ENCODE measurements around the gene ROCK2. TPM values are rescaled to one million over a fixed set of nuclear protein-coding genes. Genes with fewer than 3 reads are reported as not detected.
"Not testable (repeated sequence)": the region's sequence is repeated elsewhere in the genome, so short reads cannot be mapped to it uniquely, and the experiment has no call there.

ROCK2 gene
- total RNA-seq, 1 donor from 2014 or later = 34.4 TPM

DNA sequence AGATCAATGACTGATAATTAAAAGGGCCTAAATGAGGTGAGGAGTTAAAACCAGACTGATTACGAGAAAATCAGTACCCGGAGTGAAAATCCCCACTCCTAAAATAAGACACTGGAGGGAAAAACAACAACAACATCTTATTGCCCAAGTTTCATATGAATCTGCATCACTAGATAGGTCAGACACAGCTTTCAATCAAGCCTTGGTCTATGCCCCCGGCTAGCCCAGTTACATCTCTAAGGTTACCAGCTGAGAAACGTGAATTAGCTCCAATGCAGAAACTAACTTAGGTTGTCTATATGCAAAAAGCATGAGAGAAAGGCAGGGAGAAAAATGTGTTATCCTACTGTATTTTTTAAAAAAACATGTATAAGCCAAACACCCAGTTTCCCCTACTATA is 53.7 kb downstream of the ROCK2 start:
- DNase-seq (ENCODE audit: missing footprints) (no peak), ATAC-seq (no peak)
- intact Hi-C loops (cut with DNase I) = loop anchor here (5.0 kb wide), 2 partner anchors 48 to 52 kb away; partner anchors contain the start of gene ROCK2

DNA sequence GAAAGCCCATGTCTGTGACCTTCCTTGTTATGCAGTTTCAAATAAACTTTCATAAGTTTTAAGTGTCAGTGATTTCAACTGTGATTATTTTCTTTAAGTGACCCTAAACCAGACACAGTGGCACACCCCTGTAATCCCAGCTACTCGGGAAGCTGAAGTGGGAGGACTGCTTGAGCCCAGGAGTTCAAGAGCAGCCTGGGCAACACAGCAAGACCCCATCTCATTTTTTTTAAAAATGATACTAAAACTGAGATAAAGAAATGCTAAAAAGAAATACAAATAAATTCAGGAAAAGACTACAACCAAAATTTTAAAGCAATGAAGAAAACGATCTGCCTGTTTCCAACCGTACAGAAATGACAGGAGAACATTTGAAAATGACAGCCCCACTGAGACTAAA is 54.2 kb downstream of the ROCK2 start:
- no peak for ATAC-seq
- intact Hi-C loops (cut with DNase I) = loop anchor here (5.0 kb wide), 2 partner anchors 48 to 52 kb away; partner anchors contain the start of gene ROCK2
- DNase-seq (ENCODE audit: missing footprints) = no peak

DNA sequence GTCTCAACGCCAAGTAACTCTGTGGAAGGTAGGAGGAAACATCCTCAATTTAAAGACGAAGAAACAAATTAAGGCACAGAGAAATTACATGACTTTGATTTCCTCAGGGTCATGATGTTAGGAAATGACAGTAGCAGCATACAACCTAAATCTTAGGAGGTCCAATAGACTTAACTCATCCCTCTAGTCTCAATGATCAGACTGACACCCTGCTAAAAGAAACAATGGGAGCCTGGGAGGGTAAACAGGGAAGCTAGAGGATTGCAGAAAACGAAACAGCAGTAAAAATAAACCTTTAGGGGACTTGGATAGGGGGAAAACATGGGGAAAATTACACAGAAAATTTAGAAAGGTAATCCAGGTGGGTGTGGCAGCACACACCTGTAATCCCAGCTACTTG is 56.0 kb downstream of the ROCK2 start:
- DNase-seq (ENCODE audit: missing footprints) (no peak), ATAC-seq (no peak)
- intact Hi-C loops (cut with DNase I) = no loop called here

DNA sequence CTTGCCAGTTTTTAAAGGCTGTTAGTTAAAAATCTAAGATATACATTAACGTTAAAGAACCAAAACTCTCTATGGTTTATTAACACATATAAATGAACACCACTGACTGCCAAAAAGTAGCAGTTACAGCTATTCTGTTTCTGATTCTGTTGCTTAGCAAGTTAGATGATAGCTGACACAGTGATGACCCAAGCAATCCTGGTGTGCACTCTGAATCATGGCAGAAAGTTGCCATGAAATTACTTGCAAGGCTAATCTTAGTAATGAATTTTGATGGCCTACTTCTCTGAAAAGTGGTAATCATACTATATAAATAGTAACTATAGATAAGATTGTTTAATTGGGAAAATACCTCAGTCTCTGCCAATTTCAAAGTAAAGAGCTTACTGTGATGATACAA is 57.7 kb downstream of the ROCK2 start:
- ATAC-seq (peak; percentile 85), DNase-seq (ENCODE audit: missing footprints) (no peak)
- intact Hi-C loops (cut with DNase I) = no loop called here

DNA sequence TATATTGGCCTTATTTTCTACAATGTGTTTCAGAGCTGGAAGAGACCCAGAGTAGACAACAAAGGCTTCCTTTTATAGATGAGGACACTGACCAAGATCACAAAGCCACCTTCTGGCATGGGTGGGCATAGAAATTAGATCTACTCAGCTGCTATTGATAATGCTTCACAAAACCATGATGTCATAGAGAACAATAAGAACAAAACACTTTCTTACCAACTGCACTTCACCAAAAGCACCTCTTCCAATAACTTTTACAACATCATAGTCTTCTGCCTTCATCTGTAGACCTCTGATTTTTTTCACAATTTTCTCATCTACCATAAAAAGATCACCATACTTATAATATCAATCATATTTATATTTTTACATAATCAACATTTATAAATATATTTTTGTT is 58.1 kb downstream of the ROCK2 start:
- ATAC-seq (no peak), DNase-seq (ENCODE audit: missing footprints) (no peak)
- intact Hi-C loops (cut with DNase I) = no loop called here

DNA sequence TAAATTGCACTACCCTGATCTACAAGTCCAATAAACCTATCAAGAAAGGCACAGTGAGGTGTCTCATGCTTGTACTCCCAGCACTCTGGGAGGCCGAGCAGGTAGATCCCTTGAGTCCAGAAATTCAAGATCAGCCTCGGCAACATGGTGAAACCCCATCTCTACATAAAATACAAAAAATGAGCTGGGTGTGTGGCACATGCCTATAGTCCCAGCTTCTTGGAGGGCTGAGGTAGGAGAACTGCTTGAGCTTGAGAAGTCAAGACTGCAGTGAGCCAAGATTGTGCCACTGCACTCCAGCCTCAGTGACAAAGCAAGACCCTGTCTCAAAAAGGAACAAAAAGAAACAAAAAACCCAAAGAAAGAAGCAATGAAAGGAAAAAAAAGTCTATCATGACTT is 58.9 kb downstream of the ROCK2 start:
- DNase-seq (ENCODE audit: missing footprints) (no peak), ATAC-seq (no peak)
- intact Hi-C loops (cut with DNase I) = no loop called here

DNA sequence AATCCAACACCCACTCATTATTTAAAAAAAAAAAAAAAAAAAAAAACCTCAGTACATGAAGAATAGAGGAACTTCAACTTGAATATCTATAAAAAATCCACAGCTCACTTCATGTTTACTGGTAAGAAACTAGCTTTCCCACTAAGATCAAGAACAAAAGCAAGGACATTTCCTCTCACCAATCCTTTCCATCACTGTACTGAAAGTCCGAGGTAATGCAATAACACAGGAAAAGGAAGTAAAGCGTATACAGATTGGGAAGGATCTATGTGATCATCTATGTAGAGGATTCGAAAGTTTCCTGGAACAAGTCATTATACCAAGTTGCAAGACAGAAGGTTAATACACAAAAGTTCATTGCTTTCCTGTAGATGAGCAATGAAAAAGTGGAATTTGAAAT is 63.2 kb downstream of the ROCK2 start:
- ATAC-seq = no peak
- no peak for DNase-seq (ENCODE audit: missing footprints)
- intact Hi-C loops (cut with DNase I) = no loop called here

DNA sequence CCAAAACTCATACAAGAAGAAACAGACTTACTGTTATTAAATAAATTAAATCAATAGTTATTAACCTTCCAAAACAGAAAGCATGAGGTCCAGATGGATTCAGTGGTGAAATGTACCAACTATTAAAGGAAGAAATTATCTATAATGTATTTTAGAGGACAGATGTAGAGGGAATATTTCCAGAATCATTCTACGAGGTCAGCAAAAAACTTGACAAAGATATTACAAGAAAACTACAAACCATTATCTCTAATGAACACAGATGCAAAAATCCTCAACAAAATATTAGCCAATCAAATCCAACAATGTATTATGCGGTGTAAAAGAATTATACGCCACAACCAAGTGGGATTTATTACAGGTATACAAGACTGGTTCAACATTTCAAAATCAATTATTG is 63.7 kb downstream of the ROCK2 start:
- DNase-seq (ENCODE audit: missing footprints) (no peak), ATAC-seq (no peak)
- intact Hi-C loops (cut with DNase I) = no loop called here

DNA sequence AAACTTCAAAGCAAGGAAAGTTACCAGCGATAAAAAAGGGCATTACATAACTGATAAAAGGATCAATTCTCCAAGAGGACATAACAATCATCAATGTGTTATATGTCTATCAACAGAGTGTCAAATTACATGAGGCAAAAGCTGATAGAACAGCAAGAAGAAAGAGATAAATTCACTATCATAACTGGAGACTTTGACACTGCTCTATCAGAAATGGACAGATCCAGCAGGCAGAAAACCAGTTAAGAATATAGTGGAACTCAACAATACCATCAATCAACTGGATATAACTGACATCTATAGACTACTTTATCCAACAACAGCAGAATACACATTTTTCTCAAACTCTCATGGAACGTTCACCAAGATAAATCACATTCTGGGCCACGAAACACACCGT is 65.0 kb downstream of the ROCK2 start:
- ATAC-seq (no peak), DNase-seq (ENCODE audit: missing footprints) (no peak)
- intact Hi-C loops (cut with DNase I) = no loop called here

DNA sequence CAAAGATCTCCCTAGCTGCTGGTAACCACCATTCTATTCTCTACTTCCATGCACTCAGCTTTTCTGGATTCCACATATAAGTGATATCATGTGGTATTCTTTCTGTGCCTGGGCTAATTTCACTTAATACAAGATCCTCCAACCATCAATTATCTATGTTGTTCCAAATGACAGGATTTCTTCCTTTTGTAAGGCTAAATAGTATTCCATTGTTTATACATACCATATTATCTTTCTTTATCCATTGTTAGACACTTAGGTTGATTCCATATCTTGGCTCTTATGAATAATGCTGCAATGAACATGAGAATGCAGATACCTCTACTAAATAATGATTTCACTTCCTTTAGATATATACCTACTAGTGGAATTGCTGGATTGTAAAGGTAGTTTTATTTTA is 66.2 kb downstream of the ROCK2 start:
- intact Hi-C loops (cut with DNase I) = no loop called here
- DNase-seq (ENCODE audit: missing footprints) (no peak), ATAC-seq (no peak)

DNA sequence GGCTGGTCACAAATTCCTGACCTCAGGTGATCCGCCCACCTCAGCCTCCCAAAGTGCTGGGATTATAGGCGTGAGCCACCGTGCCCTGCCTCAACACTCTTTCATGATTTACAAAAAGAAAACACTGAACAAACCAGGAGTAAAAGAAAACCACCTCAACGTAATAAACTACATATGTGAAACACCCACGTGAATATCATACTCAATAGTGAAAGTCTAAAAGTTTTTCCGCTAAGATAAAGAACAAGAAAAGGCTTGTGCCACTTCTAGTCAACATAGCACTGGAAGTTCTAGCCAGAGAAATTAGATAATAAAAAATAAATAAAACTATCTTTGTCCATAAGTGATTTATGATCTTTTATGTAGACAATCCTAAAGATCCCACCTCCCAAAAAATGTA is 68.5 kb downstream of the ROCK2 start:
- ATAC-seq = no peak
- DNase-seq (ENCODE audit: missing footprints) = no peak
- intact Hi-C loops (cut with DNase I) = no loop called here

DNA sequence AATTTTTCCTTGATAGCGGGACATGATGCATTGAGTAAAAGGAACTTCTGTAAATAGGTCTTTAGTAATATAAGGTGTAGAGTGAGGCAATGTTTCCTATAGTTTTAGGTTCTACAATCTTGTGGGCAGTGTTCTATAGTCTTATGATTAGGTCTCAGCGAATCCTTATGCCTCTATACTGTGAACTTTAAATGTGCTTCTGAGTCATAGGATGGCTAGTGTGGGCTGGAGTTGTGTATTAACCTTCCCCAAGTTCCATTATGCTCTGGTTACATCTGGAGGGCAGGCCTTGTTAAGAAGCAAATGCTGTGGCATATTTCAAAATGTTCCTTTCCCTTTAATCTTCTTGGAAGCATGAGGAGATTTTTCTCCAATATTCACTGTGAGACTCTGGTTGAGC is 73.5 kb downstream of the ROCK2 start:
- DNase-seq (ENCODE audit: missing footprints) = no peak
- ATAC-seq = no peak
- intact Hi-C loops (cut with DNase I) = no loop called here

DNA sequence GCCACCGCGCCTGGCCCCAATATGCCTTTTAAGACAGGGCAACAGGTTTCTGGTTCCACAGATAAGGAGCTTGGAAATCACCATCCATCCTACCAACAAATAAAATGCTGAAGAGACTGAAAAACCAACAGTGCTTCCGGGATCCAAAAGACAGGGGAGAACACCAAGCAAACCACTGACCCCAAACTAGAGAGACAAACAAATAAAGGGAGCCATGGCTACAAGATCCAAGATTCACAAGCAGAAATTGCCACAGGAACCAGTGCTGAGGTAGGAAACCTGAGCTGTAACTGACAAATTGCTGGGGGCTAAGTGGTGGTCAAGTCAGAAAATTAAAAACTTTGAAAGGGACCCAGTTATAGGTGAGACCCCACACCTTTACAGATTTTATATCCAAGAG is 76.5 kb downstream of the ROCK2 start:
- ATAC-seq = no peak
- intact Hi-C loops (cut with DNase I) = no loop called here
- DNase-seq (ENCODE audit: missing footprints) = no peak

DNA sequence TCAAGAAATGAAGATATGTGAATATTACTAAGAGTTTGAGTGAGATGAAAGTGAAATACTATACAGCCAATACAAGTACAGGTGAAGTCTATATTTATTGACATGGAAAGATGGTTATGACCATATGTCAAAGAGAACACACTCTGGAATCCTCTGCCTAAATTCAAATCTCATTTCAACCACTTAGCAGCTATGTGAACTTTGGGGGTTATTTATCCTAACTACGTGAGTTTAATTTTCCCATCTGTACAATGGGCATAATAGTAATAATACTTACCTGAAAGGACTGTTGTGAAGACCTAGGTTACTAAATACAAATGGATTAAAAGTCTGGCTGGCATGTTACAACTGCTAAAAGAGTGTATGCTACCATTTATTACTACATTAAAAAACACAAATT is 79.6 kb downstream of the ROCK2 start:
- ATAC-seq (no peak), DNase-seq (ENCODE audit: missing footprints) (no peak)
- intact Hi-C loops (cut with DNase I) = no loop called here

DNA sequence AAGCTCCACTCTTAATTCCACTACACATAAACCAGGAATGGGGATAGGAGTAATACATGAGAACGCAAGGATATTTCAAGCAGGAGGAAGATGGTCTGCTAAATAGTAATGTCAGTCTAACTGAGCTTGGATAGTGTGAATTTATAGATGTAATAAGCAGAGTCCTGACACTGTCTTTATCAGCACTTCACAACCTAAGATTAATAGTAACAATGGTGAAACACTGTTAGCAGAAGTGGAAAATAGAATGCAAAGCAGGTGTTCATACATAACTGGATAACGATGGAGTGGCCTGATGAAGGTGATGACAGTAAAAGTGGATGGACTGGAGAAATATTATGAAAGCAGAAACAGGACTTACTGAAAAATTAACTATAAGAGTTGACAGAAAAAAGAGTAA is 80.4 kb downstream of the ROCK2 start:
- intact Hi-C loops (cut with DNase I) = no loop called here
- no peak for DNase-seq (ENCODE audit: missing footprints)
- peak; percentile 48 for ATAC-seq

DNA sequence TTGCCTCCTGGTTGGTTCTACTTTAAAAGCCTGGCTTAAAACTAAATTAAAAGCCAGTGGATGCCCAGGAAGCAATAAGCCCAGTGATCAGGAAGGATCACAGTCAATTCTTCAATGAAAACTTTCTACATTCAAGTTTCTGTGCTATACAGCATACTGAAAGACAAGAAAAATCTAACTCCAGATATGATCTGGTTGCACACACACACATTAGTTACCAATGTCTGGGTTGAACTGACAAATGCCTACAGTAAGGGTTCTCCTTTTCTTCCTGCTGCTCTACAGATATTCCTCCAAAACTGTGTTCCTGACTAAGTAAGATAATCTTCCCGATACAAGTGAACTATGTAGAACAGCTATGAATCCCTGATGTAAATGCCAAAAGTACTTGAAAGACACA is 81.3 kb downstream of the ROCK2 start:
- intact Hi-C loops (cut with DNase I) = no loop called here
- DNase-seq (ENCODE audit: missing footprints) = no peak

DNA sequence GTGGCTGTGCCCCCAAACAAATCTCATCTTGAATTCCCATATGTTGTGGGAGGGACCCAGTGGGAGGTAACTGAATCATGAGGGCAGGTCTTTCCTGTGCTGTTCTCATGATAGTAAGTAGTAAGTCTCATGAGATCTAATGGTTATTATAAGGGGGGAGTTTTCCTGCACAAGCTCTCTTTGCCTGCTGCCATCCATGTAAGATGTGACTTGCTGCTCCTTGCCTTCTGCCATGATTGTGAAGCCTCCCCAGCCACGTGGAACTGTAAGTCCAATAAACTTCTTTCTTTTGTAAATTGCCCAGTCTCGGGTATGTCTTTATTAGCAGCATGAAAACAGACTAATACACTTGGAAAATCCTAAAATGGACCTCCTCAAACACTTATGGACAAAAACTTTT is 82.0 kb downstream of the ROCK2 start:
- DNase-seq (ENCODE audit: missing footprints); ATAC-seq; intact Hi-C loops (cut with DNase I): not testable (repeated sequence)

More for the DNA sequence above, 81.3 kb downstream of the ROCK2 start:
- no peak for ATAC-seq

DNA sequence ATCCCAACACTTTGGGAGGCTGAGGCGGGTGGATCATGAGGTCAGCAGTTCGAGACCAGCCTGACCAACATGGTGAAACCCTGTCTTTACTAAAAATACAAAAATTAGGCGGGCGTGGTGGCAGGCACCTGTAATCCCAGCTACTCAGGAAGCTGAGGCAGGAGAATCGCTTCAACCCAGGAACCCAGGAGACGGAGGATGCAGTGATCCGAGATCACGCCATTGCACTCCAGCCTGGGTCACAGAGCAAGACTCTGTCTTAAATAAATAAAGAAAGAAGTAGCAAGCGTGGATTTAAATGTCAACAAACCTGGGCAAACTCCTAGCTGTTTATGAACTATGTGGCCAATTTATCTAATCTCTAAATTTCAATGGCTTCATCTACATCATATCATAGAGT is 82.9 kb downstream of the ROCK2 start:
- intact Hi-C loops (cut with DNase I); DNase-seq (ENCODE audit: missing footprints); ATAC-seq: not testable (repeated sequence)

DNA sequence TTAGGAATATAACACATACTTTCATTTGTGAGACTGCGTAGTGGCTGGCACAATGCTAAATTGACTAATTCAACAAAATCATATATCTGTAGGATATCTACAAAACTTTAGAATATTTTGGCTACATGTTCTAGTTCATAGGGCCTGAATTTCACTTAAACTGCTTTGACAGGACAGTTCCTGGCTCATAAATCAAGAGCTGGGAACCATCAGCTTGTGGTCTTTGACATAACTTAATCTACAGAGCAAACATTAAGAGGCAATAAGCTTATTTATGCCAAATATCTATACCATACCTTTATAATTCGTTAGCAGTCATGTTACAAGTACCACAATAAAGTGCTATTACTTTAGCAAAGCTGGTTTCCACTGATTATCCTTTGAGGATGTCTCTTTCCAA is 83.5 kb downstream of the ROCK2 start:
- intact Hi-C loops (cut with DNase I) = no loop called here
- ATAC-seq (no peak), DNase-seq (ENCODE audit: missing footprints) (no peak)

DNA sequence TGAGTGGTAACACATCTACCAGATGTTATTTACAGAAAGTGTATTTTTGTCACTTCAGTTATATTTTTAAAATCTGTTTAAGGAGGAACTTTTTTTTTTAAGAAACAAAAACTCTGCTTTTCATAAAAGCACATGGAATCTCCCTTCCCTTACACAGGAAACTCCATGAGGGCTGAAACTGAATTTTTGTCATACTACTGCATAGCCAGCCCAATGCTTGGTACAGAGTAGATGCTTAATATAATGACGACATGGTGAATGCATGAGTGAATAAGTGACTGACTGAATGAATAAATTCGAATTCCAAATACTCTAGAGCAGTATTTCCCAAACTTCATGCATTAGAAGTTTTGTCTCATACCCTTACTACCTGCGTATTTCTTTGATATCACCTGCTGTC is 86.5 kb downstream of the ROCK2 start:
- intact Hi-C loops (cut with DNase I) = no loop called here
- no peak for ATAC-seq
- DNase-seq (ENCODE audit: missing footprints) = no peak

DNA sequence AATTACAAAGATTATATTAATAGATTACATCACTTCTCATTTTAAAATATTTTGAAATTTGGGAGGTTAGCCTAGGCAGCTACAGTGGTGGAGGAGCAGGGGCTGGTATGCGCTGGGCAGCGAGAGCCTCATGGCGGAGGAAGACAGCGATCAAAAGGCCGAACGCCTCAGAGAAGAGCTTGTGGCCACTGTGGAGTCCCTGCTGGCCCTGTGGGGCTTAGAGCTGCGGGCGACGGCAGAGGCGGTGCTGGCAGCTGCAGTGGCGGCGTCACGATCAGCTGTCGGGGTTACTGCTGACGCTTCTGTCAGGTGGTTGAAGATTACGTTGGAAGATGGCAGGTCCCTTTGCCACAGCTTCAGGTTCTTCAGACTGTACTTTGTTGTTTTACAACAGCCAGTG is 87.4 kb downstream of the ROCK2 start:
- intact Hi-C loops (cut with DNase I) = no loop called here
- no peak for DNase-seq (ENCODE audit: missing footprints)
- no peak for ATAC-seq

DNA sequence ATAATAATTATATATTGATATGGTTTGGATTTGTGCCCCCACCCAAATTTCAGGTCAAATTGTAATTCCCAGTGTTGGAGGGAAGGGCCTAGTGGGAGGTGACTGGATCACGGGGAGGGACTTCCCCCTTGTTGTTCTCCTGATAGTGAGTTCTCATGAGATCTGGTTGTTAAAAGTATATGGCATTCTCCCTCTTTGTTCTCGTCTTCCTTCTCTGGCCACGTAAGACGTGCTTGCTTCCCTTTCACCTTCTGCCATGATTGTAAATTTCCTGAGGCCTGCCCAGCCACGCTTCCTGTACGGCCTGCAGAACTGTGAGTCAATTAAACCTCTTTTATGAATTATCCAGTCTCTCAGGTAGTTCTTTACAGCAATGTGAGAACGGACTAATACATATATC is 88.3 kb downstream of the ROCK2 start:
- ATAC-seq (no peak), DNase-seq (ENCODE audit: missing footprints) (no peak)
- intact Hi-C loops (cut with DNase I) = no loop called here

Measured in Right ventricle myocardium inferior (tissue), 1 donor.